NCI-H446 (cell line): ENCODE data around the gene GSTA5.
"Not testable (repeated sequence)": the region's sequence is repeated elsewhere in the genome, so short reads cannot be mapped to it uniquely, and the experiment has no call there.

Experiments
- DNase-seq, 2 experiments: peaks; one replicate each; lab custom pipeline; 2025; lab: John Stamatoyannopoulos, UW

The GSTA5 gene

GRCh38 chr6:52840763-52841585, at the start of gene GSTA5:
TSS of gene GSTA5 (minus strand) at chr6:52840813.
- no peak for DNase-seq

DNA sequence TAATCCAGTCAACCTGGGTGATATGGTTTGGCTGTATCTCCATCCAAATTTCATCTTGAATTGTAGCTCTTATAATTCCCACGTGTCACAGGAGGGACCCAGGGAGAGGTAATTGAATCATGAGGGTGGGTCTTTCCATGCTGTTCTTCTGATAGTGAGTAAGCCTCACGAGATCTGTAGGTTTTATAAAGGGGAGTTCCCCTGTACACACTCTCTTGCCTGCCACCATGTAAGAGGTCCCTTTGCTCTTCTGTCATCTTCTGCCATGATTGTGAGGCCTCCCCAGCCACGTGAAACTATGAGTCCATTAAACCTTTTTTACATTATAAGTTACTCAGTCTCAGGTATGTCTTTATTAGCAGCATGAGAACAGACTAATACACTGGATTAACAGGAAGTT, 49.4 kb upstream of the GSTA5 start:
- no peak for DNase-seq

GRCh38 chr6:52887910-52888524, 47.4 kb upstream of the GSTA5 start:
- DNase-seq: no peak

DNA sequence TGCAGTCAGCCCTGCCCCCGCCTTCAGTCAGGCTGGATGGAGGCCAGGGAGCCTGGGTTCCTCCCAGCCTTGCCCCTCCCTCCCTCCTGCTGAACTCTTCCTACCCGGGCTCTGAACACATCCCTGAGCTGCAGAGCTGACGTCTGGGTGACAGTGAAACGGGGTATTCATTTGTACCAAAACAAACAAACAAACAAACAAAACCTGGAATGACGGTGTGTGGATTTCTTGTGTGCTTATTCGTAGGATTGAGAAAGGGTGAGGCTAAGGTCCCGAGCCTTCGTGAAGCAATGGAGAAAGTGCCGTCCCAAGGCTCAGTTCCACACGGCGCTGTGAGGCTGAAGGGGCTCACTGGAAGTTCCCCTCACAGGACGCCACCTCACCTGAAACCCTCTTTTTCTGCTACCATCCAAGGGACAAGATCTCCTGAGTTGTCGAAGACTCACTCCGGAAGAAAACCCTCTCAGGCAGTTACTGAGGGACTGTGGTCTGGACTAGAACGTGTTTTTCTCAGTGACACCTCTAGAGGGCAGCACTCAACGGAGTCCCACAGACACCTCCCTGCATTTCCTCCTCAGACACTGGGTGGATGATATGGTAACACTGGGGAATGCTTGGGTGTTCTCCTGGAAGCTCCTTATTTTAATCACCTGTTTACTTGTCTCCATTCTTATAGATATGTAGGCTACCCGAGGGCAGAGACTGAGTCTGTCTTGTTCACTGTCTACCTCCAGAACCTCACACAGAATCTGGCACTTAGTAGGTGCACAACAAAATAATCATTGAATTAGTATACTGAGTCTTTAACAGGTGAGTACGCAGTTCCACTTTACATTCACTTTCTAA, 41.6 kb upstream of the GSTA5 start:
- peak; percentile 47 to 82 for DNase-seq

- DNase-seq: no peak
Measured at GRCh38 chr6:52881662-52881995, 41.0 kb upstream of the GSTA5 start.

DNA sequence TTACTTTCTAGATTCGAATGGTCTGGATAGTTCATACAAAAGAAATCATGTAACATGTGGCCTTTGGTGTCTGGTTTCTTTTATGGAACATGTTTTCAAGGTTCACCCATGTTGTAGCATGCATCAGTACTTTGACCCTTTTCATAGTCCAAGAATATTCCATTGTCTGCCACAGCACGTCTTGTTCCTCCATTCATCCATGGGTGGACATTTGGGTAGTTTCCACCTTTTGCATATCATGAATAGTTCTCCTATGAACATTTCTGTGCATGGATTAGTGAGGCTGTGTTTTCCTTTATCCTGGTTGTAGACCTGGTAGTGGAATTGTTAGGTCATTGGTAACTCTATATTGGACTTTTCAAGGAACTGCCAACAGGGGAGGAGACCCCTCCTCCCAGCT, 37.2 kb upstream of the GSTA5 start:
- DNase-seq: no peak

DNA sequence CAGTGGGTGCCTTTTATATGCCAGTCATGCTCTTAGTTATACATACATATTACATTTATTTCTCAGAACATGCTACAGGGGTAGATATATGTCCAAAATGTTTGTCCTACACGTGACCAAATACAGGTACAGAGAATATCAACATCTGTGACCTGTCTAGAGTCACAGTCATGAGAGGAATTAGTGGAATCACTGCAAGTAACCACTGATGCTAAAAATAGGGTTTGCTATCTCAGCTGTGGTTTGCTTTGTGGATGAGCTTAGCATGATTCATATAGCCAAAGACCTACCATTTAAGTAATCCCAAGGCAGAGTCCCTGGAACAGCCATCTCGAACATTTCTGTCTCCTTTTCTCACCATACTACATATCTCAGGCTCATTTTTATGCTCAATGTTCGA, 36.6 kb upstream of the GSTA5 start:
- DNase-seq: no peak

DNA sequence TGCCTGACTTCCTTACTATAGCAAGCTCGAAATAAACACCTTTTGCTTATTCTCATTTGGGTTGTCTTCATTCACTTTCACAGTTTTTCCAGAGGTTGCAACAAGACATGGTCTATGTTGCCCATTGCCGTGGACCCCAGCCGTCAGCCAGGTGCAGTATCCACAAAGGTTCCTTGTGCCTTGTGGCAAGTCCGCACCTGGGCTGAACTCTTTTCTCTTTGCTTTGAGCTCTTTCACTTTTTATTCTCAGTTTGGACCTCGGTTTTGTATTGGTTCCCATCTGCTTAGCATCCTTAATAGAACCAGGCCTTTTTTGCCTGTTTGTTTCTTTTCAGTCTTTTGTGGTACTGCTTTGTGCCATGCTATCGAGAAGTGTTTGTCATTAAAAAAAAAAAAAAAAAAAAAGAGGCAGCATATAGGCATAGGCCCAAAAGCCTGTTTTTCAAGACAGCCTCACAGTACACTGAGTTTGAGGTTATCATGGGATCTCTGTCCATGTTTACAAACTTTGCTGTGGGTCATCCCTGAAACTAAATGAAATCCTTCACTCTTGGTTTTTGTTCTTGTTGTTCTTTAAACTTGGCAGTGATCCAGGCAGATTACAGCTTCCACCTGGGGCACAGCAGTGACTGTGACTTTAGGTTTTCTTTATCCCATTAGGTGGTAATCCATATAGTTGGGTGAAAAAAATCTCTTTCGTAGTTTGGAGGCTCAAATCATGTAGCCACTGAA, 35.6 kb upstream of the GSTA5 start:
- DNase-seq: no peak

GRCh38 chr6:52872031-52872430, 31.4 kb upstream of the GSTA5 start:
- DNase-seq: no peak

DNA sequence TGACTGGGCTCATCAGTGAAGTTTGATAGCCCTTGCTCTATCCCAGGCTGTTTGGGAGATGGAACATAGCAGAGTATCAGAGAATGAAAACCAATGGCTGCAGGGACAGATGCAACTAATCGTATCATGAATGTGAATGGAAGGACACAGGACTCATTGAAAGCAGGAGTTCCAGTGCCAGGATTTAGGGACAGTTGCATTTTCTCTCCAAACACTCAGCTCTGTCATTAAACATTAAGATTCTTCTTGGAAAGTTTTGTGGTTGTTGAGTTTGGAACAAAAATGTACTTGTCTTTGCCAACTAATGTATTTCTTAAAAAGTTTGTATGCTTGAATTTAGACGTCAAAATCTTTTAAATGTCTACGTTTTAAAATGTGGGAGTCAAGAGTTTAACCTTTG, 31.0 kb upstream of the GSTA5 start:
- DNase-seq: no peak

DNA sequence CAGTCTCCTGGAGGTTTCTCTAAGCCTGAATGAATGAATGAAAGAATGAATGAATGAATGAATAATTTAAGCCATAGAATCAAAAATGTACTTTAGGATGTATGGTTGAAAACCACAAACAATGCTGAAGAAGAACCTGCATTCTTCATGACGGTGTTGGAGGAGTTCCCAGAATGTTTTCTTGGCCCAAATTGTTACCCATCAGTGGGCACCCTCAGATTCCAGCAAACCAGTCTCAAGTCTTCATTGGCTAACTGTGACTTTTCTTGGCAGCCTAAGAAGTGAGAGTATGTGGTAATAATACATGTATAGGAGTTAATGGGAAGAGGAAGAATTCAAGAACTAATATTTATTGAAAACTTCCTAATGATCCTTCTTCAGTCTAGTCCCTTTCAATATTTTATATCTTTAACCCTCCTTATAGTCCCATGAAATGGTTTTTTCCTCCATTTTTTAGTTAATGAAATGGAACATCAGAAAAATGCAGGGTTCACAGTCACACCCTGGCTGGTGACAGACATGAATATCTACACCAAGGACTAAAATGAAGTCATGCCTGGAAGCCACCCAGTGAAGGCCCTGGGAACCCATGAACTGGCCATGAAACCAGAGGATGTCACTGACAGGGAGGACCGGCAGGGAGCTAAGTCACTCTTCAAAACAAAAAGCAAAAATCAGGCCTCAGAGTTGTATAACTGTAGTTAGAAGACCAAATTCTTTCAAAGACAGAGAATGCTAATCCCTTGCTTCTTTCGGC, 29.9 kb upstream of the GSTA5 start:
- not testable (repeated sequence) for DNase-seq

DNA sequence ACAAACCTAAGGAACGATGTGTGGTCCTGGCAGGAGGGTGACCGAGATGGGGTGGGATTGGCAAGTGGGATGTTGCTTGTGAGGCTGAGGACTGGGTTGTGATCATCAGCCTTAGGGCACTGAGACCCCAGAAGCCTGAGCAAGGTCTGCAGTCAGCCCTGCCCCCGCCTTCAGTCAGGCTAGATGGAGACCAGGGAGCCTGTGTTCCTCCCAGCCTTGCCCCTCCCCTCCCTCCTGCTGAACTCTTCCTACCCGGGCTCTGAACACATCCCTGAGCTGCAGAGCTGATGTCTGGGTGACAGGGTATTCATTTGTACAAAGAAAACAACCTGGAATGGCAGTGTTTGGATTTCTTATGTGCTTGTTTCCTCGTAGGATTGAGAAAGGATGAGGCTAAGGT, 28.3 kb upstream of the GSTA5 start:
- DNase-seq: not testable (repeated sequence)

- no peak for DNase-seq
Measured at GRCh38 chr6:52868240-52868639, 27.6 kb upstream of the GSTA5 start.

DNA sequence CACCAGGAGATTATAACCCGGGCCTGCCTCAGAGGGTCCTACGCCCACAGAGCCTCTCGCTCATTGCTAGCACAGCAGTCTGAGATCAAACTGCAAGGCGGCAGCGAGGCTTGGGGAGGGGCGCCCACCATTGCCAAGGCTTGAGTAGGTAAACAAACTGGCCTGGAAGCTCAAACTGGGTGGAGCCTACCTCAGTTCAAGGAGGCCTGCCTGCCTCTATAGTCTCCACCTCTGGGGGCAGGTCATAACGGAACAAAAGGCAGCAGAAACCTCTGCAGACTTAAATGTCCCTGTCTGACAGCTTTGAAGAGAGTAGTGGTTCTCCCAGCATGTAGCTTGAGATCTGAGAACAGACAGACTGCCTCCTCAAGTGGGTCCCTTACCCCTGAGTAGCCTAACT, 20.5 kb upstream of the GSTA5 start:
- not testable (repeated sequence) for DNase-seq

DNA sequence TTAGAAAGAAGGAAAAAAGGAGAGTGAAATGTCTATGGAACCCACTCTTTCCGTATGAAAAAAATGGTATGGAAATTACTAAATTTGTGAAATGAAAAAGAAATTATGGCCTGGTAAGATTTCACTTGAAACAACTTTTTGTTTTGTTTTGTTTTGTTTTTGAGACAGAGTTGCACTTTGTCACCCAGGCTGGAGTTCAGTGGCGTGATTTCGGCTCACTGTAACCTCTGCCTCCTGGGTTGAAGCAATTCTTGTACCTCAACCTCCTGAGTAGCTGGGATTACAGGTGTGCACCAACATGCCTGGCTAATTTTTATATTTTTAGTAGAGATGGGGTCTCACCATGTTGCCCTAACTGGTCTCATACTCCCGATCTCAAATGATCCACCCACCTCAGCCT, 17.8 kb upstream of the GSTA5 start:
- no peak for DNase-seq

DNA sequence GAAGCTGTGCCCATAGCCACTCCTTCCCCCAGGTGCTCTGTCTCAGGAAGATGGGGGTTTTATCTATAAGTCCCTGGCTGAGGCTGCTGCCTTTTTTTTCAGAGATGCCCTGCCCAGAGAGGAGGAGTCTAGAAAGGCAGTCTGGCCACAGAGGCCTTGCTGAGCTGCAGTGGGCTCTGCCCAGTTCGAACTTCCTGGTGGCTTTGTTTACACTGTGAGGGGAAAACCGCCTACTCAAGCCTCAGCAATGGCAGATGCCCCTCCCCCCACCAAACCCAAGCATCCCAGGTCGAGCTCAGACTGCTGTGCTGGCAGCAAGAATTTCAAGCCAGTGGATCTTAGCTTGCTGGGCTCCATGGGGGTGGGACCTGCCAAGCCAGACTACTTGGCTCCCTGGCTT, 15.5 kb upstream of the GSTA5 start:
- not testable (repeated sequence) for DNase-seq

GRCh38 chr6:52849137-52849536, 8.5 kb upstream of the GSTA5 start:
- DNase-seq: no peak

DNA sequence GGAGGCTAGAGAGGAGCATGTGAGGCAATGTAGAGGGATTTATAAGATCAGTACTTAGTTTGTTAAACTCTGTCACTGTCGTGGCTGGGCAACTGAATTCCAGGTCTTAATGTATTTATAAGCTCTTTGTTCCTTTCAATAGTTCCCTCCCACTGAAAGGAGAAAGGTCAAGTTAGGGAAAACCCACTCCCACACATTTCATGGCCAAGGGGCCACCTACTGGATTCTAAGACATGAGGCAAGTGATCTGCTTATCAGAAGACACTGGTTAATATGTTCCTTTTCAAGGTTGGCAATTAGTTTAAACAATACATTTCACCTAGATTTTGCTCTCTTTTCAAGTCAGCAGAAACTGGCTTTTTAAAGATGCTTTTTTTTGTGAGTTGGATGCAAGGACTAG, 5.4 kb upstream of the GSTA5 start:
- no peak for DNase-seq

- DNase-seq: no peak
Measured at GRCh38 chr6:52843605-52844004, 3.0 kb upstream of the GSTA5 start.

- DNase-seq: peak; percentile 11 to 70
Measured at GRCh38 chr6:52839124-52840055, 1.2 kb downstream of the GSTA5 start.
